HG03045 (cell line): ENCODE data around the gene KCNJ10.
A peak's percentile ranks its signal among the peaks of the same experiment; 100 is the strongest.
"Not testable (repeated sequence)": the region's sequence is repeated elsewhere in the genome, so short reads cannot be mapped to it uniquely, and the experiment has no call there.

Experiments
- ATAC-seq: cut with Tn5 transposase; IDR thresholded peaks from one replicate; pipeline ENCODE4 v1.9.1; 2021; ENCODE audit warnings: mild to moderate bottlenecking, moderate library complexity; ENCODE audit not compliant: unreplicated experiment

KCNJ10 gene

DNA sequence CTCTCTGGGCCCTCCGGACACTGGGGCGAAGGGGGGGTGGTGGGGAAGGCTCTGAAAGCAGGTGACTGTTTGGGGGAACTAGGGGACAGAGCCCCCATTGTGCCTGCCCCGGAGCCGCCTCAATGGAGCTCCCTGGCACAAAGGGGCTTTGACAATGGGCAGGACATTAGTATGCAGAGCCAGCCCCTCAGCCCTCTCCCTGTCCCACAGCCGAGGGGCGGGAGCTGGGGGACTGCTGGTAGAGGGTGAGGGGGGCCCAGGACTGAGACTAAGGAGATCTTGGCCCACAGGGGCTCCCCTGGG is 7.8 kb downstream of the KCNJ10 start:
- ATAC-seq, result no peak

DNA sequence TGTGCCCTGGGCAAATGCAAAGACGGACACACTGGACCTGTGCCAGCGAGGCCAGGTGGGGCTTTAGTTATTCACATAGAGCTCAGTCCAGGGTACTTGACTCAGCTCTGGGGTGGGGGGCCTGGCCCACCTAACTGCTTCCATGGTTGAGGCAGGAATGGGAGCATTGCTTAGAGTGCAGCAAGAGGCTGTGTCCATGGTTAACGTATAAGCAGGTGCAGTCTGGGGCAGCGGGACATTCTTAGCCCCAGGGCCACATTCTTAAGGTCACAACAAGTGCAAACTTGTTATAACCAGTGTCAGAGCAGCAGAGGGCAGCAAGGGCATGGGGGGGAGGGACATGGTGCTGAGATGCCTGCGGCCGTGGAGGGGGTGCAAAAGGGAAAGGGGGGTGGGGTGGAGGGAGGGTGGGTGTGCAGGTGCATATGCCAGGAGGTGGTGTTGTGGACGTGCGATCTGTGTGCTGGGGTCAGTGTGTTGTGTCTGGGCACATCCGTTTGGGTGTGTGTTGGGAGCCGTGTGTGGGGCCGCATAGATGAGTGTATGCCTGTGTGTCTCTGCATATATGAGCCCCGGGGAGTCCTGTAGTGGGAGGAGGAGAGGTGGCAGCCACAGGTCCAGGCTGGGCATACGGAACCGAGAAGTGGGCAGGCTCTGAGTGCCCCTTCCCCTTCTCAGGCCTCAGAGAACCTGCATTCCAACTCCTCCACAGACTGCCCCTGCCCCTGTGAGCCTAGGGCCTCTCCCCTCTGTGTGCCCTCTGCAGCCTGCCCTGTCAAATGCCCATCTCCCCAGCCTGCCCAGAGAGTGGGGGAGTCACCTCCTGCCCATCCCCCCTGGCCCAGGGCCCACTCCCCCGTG is 8.4 kb downstream of the KCNJ10 start:
- ATAC-seq, result no peak

GRCh38 chr1:160058087-160058486 is 11.9 kb downstream of the KCNJ10 start:
- ATAC-seq, result no peak

DNA sequence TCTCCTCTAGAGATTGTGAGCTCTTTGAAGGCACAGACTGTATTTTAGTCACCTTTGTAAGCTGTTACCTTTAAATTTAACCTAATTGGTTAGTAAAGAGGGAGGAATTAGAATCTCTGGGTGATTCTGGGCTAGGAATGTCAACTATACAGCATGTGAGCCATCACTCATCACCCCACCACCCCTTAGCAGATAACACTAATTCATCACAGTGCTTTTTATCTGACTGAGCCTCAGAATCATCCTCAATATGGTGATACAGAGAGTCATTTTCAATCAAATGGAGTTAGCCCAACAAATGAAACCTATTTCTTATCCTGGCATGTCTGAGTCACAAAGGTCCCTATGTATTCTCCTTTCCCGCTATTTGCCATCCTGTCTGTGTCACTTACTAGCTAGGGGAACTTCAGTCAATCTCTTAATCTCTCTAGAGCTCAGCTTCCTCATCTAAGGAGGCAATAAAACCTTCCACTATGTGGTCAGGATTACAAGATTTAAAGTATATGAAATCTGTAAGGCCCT is 13.3 kb downstream of the KCNJ10 start:
- no peak for ATAC-seq

- ATAC-seq, result no peak
Observed at GRCh38 chr1:160053548-160054365, 16.2 kb downstream of the KCNJ10 start.

DNA sequence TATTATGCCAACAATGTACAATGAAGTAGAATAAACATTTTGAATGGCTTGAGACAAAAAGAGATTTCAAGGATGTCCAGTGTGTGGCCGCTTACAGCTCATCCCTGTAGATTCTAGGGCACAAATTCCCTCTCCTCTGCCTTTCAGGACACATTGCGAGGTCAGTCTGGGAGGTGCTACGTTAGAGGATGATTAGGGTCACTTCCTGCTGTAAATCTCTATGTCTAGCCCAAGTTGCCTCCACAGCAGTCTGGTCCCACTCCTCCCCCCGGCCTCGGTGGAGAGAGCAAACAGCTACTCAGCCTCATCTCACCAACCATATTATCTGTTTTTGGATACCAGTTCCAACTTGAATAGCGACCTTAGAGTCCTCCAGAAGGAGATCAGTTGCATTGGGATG is 17.0 kb downstream of the KCNJ10 start:
- ATAC-seq, result no peak

- ATAC-seq, result no peak
Observed at GRCh38 chr1:160050619-160051018, 19.3 kb downstream of the KCNJ10 start.

DNA sequence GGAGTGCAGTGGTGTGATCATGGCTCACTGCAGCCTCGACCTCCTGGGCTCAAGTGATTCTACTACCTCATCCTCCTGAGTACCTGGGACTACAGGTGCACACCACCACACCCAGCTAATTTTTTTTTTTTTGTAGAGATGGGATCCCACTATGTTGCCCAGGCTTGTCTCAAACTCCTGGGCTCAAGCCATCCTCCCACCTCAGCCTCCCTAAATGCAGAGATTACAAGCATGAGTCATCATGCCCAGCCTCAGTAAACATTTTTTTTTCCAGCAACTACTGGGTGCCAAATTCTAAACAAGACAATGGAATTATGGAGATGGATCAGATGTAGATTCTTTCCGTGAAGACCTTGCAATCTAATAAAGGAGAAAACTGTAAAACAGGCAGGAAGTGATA is 19.8 kb downstream of the KCNJ10 start:
- not testable (repeated sequence) for ATAC-seq

DNA sequence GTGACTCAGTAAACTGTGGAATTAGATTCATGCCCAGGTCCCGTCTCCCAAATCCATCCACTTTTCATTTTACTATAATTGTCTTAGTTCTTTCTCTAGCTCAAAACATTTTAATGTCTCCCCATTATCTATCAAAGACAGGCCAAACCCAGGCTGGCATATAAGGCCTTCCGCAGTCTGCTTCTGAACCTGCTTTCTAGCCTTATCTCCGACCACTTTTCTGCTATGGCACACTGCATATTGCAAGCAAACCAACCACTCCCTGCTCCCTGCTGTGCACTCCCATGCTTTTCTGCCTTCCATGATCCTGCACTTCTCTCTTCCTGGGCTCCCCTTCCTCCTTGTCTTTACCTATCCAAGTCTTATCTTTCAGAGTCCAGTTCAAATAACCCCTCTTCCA is 20.9 kb downstream of the KCNJ10 start:
- no peak for ATAC-seq

DNA sequence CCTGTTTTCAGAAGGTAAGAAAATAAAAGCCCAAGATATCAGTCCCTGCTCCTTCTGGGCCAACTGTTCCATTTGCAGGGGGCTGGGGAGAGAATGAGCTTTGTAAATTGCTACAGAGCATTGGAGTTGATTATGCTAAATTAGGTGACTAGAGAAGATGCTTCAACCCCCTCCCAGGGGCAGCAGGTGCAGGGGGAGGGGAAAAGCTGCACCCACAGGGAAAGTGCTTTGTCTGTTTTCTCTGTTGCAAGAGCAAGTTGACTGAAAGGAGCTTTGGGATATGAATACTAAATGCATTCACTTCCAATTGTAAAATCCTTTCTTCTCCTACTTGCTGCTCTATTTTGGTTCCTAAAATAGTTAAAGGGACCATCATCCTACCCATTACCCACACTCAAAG is 21.6 kb downstream of the KCNJ10 start:
- no peak for ATAC-seq

- no peak for ATAC-seq
Observed at GRCh38 chr1:160047111-160047991, 22.6 kb downstream of the KCNJ10 start.

GRCh38 chr1:160046494-160047110 is 23.4 kb downstream of the KCNJ10 start:
- peak; percentile 43 for ATAC-seq

- no peak for ATAC-seq
Observed at GRCh38 chr1:160045653-160046052, 24.3 kb downstream of the KCNJ10 start.

- ATAC-seq, result no peak
Observed at GRCh38 chr1:160043543-160043942, 26.4 kb downstream of the KCNJ10 start.

- no peak for ATAC-seq
Observed at GRCh38 chr1:160040476-160040875, 29.5 kb downstream of the KCNJ10 start.

DNA sequence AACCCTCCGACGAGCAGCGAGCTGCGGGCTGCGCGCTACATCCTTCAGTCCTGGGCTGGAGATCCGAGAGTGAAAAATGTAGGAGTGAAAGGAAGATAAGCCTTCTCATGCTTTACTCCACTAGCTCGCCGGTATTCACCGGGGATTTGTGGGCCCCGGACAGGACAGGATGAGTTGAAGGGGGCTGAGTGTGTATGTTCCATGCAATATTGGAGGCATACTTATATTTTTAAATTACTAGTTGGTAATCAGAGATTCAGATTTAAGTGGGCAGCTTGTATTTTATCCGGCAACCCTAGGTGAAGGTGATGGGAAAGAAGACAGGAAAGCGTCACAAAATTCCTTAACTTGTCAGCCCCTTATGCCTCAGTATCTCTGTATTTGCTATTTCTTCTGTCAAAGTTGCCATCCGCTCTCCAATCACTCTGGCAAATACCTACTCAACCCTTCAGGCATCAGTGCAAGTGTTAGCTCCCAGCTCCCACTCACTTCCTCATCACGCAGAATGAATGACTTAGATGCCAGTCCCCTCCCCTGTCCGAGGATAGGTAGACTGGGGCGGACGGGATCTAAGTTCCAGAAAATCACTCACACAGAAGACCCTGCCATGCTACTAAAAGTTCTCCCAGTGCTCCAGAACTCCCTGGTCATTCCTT is 37.7 kb downstream of the KCNJ10 start:
- ATAC-seq, result peak; percentile 20

DNA sequence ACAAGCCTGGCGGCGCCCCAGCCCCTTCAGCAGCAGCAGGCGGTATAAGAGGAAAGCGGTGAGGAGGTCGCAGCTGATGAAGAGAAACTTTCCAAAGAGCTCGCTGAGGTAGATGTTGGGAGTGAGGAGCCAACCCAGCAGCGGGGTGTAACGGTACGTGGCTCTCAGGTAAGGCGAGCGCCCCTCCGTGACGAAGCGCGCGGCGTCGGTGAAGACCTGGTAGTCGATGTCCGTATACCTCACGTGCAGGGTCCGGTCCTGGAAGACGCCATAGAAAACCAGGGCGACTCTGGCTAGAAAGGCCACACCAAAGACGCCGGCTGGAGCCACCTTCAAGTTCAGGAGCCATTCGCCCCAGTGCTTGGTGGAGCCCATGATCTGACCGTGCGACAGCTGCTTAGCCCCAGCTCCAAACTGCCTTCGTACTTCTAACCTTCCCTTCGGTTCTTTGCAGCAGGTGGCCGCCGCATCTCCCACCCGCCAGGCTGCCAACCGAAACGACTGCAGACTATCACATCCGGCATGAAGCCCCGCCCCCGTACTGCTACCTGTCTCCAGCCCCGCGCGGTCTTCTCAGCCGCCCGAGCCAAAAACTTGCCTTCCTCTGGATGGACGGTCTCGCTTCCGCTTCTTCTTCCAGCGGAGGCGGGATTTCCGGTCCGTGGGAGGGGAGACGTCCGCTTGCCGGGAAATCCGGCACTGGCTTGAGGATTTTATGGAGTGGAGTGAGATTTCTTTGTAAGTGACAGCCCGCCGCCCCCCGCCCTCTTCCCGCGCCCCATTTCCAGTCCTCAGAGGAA is 38.4 kb downstream of the KCNJ10 start, which contains the start of gene PIGM:
Gene PIGM, minus strand, starts transcription at position 626 of the 800 bp plus-strand sequence. Its CDS starts 251 bp downstream, at position 375.
- peak; percentile 97 for ATAC-seq

- no peak for ATAC-seq
Observed at GRCh38 chr1:160030657-160031364, 39.1 kb downstream of the KCNJ10 start.
